Keratinocyte (primary cell): Measurements from ENCODE around the gene UQCRC1.

Experiments used
- CTCF ChIP-seq, 3 experiments: IDR thresholded peaks in 1 of 3; conservative IDR thresholded peaks in 1 of 3; optimal IDR thresholded peaks in 1 of 3; 2 replicates in 2 of 3; 3 replicates in 1 of 3; pipeline versions ENCODE3 to v1.5.1; 2011; ENCODE audit warnings: low read length in 3 of 3, mild to moderate bottlenecking in 3 of 3, moderate library complexity in 2 of 3, control low read depth in 1 of 3, inconsistent platforms in 1 of 3; ENCODE audit not compliant: insufficient read depth in 2 of 3; ENCODE audit errors: extremely low read depth in 1 of 3
- EZH2 ChIP-seq: IDR thresholded peaks from one replicate; pipeline ENCODE4 v1.6.1; 2012; ENCODE audit warnings: inconsistent platforms, mild to moderate bottlenecking, low read length, moderate library complexity

- TF ChIP-seq EZH2 (no peak), CTCF (optimal IDR thresholded peaks at IDR 0.05 in 1 of 3, IDR thresholded peaks at IDR 0.05 in 1 of 3, conservative IDR thresholded peaks at IDR 0.05 in 1 of 3; ENCODE audit: extremely low read depth in 1 of 3, insufficient read depth in 2 of 3, low read length in 3 of 3) (no peak)
Observed at GRCh38 chr3:48581621-48582481, 27.6 kb downstream of the UQCRC1 start.
